Body of pancreas (tissue), 4 donors: ENCODE data around the gene KRTAP1-1. TPM values are rescaled to one million over a fixed set of nuclear protein-coding genes. Genes with fewer than 3 reads are reported as not detected.

Experiments
- ATAC-seq: fragments of 150-250 bp; one replicate; pipeline ENCODE4 v1.9.1; 2016
- DNase-seq, 4 donors: peaks; one replicate each; pipeline ENCODE4 v3.0.0-alpha.2; 2019
- H3K27ac ChIP-seq, 4 donors: fragments of 200-600 bp; sonication (generic); 1 replicate in 3 of 4; 2 replicates in 1 of 4; pipeline versions ENCODE4 v1.5.1 to v1.6.1; 2016 to 2019; ENCODE audit warnings: mild to moderate bottlenecking in 1 of 4, mixed read lengths in 1 of 4, moderate library complexity in 1 of 4
- H3K27me3 ChIP-seq, 2 donors: fragments of 200-600 bp; sonication (generic); one replicate each; pipeline ENCODE4 v1.6.0; 2016; ENCODE audit warnings: mild to moderate bottlenecking in 1 of 2
- H3K36me3 ChIP-seq, 2 donors: fragments of 200-600 bp; sonication (generic); replicated peaks in 1 of 2; 2 replicates each; pipeline ENCODE4 v1.5.1; 2016; ENCODE audit warnings: low read depth in 2 of 2; ENCODE audit not compliant: insufficient read depth in 1 of 2
- H3K4me1 ChIP-seq: fragments of 200-600 bp; sonication (generic); one replicate; pipeline ENCODE4 v1.6.0; 2016
- H3K4me3 ChIP-seq, 2 donors: fragments of 200-600 bp; sonication (generic); 1 replicate in 1 of 2; 2 replicates in 1 of 2; pipeline ENCODE4 v1.5.1; 2016 to 2019
- H3K9me3 ChIP-seq, 3 donors: fragments of 200-600 bp; sonication (generic); 1 replicate in 2 of 3; 2 replicates in 1 of 3; pipeline ENCODE4 v1.5.1; 2016
- CTCF ChIP-seq, 7 experiments: fragments of 450-650 bp in 4 of 7; fragments of 200-600 bp in 3 of 7; sonication (generic) in 3 of 7; IDR thresholded peaks; one replicate each; pipeline ENCODE4 v1.5.1; 2016 to 2019; ENCODE audit warnings: antibody characterized with exemption in 7 of 7
- POLR2A ChIP-seq, 3 donors: fragments of 450-650 bp; IDR thresholded peaks; one replicate each; pipeline ENCODE4 v1.6.1; 2016; ENCODE audit warnings: antibody characterized with exemption in 3 of 3, mild to moderate bottlenecking in 2 of 3
- WGBS, 2 donors: methylation state at CpG; one replicate each; pipeline ENCODE4 v1.1.5; 2017; 5-methylcytosine and 5-hydroxymethylcytosine counted together
- intact Hi-C: fragments of 100-400 bp; cut with DNase I; formaldehyde crosslinking; loops from one replicate; pipeline ENCODE4 v1.15.1; 2023
- total RNA-seq, 2 donors: library from RNA; depleted of rRNA; stranded (reverse); fragments of >200 nt; gene quantifications; one replicate each; pipeline ENCODE4 v1.1.0, GENCODE V29; 2016

Gene KRTAP1-1
- total RNA-seq, 2 donors from 2014 or later = not detected

GRCh38 chr17:41015454-41015853, 25.8 kb downstream of the KRTAP1-1 start:
- H3K9me3 ChIP-seq = no peaks in the 10 kb centered on the region
- no peak for DNase-seq
- no peak for ATAC-seq
- H3K36me3 ChIP-seq = no peaks in the 10 kb centered on the region
- no peak overlapping the region for H3K4me3 ChIP-seq
- 56 to 67% methylated on average over 7 of the region's 7 CpGs for WGBS, 2 donors
- intact Hi-C loops = no loop called here
- H3K27me3 ChIP-seq = no peaks in the 10 kb centered on the region
- TF ChIP-seq CTCF (IDR thresholded peaks at IDR 0.05) (no peak), POLR2A (IDR thresholded peaks at IDR 0.05) (no peak)
- H3K4me1 ChIP-seq = no peaks in the 10 kb centered on the region
- H3K27ac ChIP-seq = no peak overlapping the region

DNA sequence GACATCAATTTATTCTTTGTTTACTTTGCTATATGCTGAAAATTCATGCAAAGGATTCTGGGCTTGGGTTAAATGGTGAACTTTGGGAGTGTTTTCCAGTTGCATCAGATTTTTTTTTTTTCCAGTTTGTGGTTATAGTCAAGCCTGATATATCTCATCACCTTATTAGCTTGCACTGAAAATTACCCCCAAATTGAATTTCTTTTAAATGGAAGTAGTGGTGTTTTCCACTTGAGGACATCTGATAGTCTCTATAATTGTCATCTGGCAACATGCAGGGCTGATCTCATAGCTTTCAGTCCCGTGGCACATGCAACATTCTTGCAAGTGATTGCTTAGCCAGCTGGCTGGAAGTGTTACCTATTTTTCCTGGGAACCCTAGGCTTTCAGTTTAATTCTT, 27.6 kb downstream of the KRTAP1-1 start:
- ATAC-seq = no peak
- H3K27me3 ChIP-seq = no peaks in the 10 kb centered on the region
- intact Hi-C loops = no loop called here

DNA sequence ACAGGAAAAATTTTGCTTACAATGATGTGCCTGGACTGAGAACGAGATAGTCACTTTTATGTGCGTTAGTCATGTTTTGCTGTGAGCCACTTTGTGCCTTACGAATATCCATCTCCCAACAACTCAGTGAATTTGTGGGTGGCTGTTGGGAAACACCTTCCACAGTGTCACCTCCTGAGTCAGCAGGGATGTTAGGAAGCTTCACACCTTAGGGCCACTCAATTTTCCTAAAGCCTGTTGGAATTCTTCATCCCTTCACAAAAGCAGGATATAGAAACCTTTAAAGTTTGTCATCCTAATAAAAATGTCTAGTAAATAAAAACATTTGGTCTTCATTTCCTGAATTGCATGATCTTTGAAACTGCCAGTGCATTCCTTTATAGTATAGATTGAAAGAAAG, 28.1 kb downstream of the KRTAP1-1 start:
- no peak overlapping the region for H3K4me3 ChIP-seq
- 71 to 80% methylated on average over 3 of the region's 3 CpGs for WGBS, 2 donors

More for the DNA sequence above, 27.6 kb downstream of the KRTAP1-1 start:
- Histone ChIP-seq H3K4me1 (no peaks in the 10 kb centered on the region), H3K4me3 (no peak overlapping the region), H3K27ac (no peak overlapping the region), H3K36me3 (no peaks in the 10 kb centered on the region), H3K9me3 (no peaks in the 10 kb centered on the region)
- WGBS, 2 donors = 5 to 31% methylated on average over 1 of the region's 1 CpG
- no peak for TF ChIP-seq CTCF (IDR thresholded peaks at IDR 0.05)
- TF ChIP-seq POLR2A (IDR thresholded peaks at IDR 0.05) = no peak
- DNase-seq = no peak

DNA sequence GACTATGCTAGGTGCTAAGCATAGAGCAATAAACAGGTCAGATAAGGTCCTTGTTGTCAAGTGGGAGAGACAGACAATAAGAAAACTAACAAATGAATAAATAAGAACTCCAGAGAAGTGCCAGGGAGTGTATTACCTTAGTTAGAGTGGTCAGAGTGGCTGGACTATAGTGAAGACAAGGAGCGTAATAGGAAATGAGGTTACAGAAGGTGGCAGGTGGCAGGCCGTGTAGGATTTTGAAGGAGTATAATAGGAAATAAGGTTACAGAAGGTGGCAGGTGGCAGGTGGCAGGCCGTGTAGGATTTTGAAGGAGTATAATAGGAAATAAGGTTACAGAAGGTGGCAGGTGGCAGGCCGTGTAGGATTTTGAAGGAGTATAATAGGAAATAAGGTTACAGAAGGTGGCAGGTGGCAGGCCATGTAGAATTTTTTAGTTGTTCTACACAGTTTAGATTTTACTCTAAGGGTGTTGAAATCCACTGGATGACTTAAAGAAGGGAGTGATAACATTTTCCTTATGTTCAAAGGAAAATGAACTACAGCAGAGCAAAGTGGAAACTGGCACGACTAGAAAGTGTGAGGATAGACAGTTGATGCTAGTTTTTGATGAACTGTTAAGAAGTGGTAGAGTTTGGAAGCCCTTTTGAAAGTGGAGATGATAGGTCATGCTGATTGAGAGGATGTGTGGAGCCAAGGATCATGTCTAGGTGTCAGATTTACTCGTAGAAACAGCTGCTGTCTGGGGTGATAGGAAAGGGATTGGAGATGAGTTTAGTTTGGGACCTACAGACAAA, 28.7 kb downstream of the KRTAP1-1 start:
- no peak overlapping the region for H3K27ac ChIP-seq
- no peak for TF ChIP-seq POLR2A (IDR thresholded peaks at IDR 0.05)
- TF ChIP-seq CTCF (IDR thresholded peaks at IDR 0.05) = no peak
- no peaks in the 10 kb centered on the region for H3K4me1 ChIP-seq
- ATAC-seq = no peak
- no peaks in the 10 kb centered on the region for H3K36me3 ChIP-seq
- no peak overlapping the region for H3K4me3 ChIP-seq
- H3K9me3 ChIP-seq = no peaks in the 10 kb centered on the region
- intact Hi-C loops = no loop called here
- DNase-seq = no peak
- WGBS, 2 donors = 66 to 76% methylated on average over 6 of the region's 6 CpGs
- no peaks in the 10 kb centered on the region for H3K27me3 ChIP-seq

More for the DNA sequence above, 28.1 kb downstream of the KRTAP1-1 start:
- no peaks in the 10 kb centered on the region for H3K36me3 ChIP-seq
- no peak overlapping the region for H3K27ac ChIP-seq
- TF ChIP-seq CTCF (IDR thresholded peaks at IDR 0.05) (no peak), POLR2A (IDR thresholded peaks at IDR 0.05) (no peak)
- no peaks in the 10 kb centered on the region for H3K27me3 ChIP-seq
- H3K9me3 ChIP-seq = no peaks in the 10 kb centered on the region
- ATAC-seq (no peak), DNase-seq (no peak)
- intact Hi-C loops = no loop called here
- no peaks in the 10 kb centered on the region for H3K4me1 ChIP-seq

DNA sequence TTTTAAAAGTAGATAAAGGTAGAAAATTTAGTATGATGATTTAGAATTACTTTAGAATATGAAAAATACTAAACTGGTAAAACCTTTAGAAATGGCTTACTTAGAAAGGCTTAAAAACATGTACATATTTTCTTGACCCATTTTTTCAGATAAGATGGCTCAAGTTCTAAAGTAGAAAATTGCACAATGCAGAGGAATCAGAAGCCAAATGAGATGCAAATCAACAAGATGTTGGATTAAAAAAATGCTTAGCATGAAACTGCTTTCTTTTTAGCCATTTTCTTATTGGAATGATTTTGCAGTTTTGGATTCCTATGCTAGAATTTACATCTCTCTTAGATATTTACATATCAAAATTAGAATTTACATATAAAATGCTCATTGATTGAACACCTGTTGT, 30.8 kb downstream of the KRTAP1-1 start:
- intact Hi-C loops = no loop called here
- ATAC-seq (no peak), DNase-seq (no peak)
- no peak overlapping the region for H3K27ac ChIP-seq
- no peaks in the 10 kb centered on the region for H3K9me3 ChIP-seq
- no peaks in the 10 kb centered on the region for H3K36me3 ChIP-seq
- H3K4me3 ChIP-seq = no peak overlapping the region
- H3K27me3 ChIP-seq = no peaks in the 10 kb centered on the region
- TF ChIP-seq CTCF (IDR thresholded peaks at IDR 0.05) (no peak), POLR2A (IDR thresholded peaks at IDR 0.05) (no peak)
- H3K4me1 ChIP-seq = no peaks in the 10 kb centered on the region
